NCI-H2196 (cell line): ENCODE data around the gene LDHAL6A.

ENCODE experiments used
- DNase-seq: peaks from one replicate; lab custom pipeline; 2025; ENCODE audit not compliant: unreplicated experiment; lab: John Stamatoyannopoulos, UW

The LDHAL6A gene

DNA sequence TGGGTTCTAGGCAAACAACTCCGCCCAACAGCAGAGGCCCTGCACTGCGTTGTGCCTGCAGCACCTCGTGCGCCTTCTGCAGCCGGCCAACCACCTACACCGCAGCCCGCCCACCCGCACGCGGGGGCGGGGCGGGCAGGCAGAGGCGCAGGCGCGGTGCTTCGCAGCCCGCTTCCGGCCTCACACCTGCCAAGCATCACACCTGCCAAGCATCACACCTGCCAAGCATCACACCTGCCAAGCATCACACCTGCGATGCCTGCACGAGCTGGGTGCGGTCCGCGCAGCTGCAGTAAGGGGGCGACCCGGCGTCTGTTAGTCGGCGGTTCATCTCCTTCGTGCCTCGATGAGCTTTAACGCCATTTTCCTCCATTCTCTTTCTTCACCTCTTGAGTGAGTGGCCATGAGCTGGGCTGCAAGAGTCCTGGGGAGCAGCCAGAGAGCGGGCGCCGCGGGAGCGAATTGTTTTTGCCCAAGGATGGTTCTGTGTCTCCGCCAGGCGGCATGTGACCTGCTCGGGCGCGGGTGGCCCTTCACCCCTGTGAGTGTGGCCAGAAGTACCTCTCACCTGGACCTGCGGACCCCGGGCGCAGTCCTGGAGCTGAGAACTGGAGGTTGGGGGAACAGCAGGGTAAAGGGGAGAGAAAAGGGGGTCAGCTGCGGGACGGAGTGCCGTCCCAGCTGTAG is at the start of gene LDHAL6A:
Gene LDHAL6A (plus strand): TSS at position 171 of the 687 bp plus-strand sequence. CDS start 825 bp downstream, outside the sequence.
- no peak for DNase-seq

GRCh38 chr11:18407400-18407799 is 48.3 kb upstream of the LDHAL6A start:
- peak; percentile 27 for DNase-seq

GRCh38 chr11:18408558-18409291 is 46.9 kb upstream of the LDHAL6A start:
- no peak for DNase-seq

DNA sequence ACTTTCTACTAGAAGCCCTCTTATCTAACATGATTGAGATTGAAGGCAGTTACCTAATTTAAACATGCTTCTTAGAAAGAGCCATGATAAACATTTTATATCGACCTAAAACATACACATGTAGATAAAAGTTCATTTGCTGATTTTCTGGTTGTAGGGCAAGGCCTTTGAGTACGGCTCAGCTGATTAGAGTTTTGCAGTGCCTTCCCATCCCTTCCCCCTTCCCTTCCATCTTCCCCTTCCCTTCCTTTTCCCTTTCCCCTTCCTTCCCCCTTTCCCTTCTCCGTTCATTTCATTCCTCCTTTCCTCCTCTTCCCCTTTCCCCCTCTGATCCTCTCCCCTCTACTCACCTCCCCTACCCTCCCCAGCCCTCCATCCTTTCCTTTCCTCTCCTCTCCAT is 39.2 kb upstream of the LDHAL6A start:
- DNase-seq = no peak

DNA sequence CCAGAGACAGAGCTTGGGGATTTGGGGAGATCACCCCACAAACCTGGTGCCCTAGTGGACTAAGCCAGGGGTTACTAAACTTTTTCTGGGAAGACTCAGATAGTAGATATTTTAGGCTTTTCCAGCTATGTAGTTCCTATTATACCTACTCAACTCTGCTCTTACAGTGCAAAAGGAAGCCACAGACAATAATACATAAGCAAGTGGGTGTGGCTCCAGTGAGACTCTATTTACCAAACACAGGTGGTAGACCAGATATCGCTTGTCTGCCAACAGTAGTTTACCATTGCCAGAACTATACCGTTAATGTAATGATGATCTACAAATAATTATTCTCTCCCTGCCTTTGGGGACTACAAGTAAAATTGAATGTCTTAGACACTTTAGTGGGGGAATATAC is 36.6 kb upstream of the LDHAL6A start:
- DNase-seq = no peak

GRCh38 chr11:18420067-18420466 is 35.6 kb upstream of the LDHAL6A start:
- no peak for DNase-seq

DNA sequence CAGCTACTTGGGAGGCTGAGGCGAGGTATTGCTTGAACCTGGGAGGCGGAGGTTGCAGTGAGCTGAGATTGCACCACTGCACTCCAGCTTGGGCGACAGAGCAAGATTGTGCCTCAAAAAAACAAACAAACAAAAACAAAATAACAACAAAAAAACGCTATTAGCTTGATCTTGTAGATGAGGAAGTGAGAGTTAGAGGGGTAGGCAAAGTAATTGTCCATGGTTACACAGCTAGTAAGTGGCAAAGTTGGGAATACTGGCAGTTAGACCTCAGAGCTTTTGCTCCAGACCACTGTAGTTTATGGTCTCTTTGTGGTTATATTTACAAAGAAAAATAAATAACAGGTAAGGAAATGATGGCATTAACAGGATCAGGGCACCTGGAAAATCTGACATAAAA is 28.4 kb upstream of the LDHAL6A start:
- DNase-seq = no peak

DNA sequence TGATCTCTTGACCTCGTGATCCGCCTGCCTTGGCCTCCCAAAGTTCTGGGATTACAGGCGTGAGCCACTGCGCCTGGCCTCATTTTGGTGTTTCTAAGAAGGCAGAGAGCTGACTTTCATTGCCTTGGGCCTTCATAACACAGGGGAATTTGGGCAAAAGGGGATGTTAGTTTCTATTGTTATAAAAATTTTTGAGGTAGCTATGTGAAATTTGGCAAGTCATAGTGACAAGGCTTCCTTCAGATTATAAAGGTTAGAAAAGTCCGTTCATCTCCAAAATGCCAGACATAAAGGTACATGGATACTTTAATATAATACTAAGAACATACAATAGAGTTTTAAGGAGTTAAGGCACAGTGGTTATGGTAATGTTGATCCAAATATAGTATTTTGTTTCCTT is 26.3 kb upstream of the LDHAL6A start:
- DNase-seq = no peak

GRCh38 chr11:18438691-18439090 is 17.0 kb upstream of the LDHAL6A start:
- no peak for DNase-seq

- DNase-seq = no peak
These were observed 6.4 kb upstream of the LDHAL6A start for GRCh38 chr11:18449251-18449650.

- DNase-seq = no peak
These were observed 2.7 kb upstream of the LDHAL6A start for GRCh38 chr11:18452927-18453326.

DNA sequence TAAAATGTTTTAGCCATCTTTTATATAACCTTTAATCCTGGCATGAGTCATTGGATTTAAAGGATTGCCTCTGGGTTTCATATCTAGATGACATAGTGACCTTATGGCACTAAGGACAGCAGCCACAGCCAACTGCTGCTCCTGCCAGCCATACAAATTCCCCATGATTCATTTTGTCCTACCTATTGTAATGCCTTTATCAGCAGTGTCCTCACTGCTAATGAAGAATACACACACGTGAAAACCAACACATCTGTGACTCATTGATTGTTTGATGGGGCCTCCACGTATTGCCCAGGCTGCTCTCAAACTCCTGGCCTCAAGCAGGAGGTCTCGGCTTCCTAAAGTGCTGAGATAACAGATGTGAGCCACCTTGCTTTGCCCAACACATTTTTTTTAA is 1.8 kb downstream of the LDHAL6A start:
- no peak for DNase-seq

DNA sequence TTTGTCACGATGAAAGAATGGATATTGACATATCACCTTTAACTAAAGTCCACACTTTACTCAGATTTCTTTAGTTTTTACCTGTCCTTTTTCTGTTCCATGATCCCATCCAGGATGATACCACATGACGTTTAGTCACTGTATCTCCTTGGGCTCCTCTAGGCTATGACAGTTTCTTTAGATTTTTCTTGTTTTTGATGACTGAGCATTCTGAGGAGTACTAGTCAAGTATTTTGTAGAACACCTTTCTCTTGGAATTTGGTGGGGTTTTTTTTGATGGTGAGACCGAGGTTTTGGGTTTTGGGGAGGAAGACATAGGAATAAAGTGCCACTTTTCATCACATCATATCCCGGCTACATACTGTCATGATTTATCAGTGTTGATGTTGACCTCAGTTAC is 4.0 kb downstream of the LDHAL6A start:
- no peak for DNase-seq

GRCh38 chr11:18461909-18462308 is 6.3 kb downstream of the LDHAL6A start:
- no peak for DNase-seq

- no peak for DNase-seq
These were observed 7.8 kb downstream of the LDHAL6A start for GRCh38 chr11:18463439-18463838.

- no peak for DNase-seq
These were observed 10.7 kb downstream of the LDHAL6A start for GRCh38 chr11:18466402-18466801.

GRCh38 chr11:18468059-18468458 is 12.4 kb downstream of the LDHAL6A start:
- no peak for DNase-seq

- DNase-seq = no peak
These were observed 13.3 kb downstream of the LDHAL6A start for GRCh38 chr11:18468961-18469360.

DNA sequence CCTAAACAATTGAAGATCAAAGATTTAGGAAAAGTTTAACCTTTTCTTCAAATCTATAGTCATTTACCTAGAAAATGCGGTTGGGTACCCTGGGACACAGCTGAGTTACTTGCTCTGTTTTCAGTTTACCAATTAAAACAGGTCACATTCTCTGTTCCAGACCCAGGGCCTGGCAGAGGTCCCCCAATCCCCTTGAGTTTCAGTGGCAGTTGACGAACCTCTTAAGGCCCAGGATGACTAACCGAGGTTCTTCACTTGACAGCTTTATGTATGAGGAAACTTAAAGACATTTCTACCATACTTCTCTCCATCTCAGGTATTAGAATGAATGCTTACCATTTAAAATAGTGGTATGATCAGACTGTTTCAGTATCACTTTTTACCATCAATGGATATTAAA is 16.3 kb downstream of the LDHAL6A start:
- DNase-seq = no peak

DNA sequence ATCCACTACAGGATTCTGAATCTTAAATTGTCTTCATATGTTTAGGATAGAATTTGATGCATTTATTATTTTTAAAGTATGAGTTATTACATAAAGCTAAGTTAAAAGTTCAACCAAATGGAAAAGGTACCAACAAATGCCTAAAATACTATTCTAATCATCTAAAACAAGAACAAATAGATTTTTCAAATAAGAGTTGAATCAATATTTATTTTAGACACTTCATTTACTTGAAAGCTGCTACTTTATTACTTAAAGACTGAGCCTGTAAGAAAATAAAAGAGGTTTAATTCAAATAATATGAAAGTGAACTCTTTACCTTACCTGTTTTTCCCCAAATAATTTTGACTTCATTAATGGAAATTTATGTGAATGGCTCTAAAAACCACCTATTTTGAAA is 16.9 kb downstream of the LDHAL6A start:
- DNase-seq = no peak

GRCh38 chr11:18479063-18479462 is 23.4 kb downstream of the LDHAL6A start:
- DNase-seq = no peak

DNA sequence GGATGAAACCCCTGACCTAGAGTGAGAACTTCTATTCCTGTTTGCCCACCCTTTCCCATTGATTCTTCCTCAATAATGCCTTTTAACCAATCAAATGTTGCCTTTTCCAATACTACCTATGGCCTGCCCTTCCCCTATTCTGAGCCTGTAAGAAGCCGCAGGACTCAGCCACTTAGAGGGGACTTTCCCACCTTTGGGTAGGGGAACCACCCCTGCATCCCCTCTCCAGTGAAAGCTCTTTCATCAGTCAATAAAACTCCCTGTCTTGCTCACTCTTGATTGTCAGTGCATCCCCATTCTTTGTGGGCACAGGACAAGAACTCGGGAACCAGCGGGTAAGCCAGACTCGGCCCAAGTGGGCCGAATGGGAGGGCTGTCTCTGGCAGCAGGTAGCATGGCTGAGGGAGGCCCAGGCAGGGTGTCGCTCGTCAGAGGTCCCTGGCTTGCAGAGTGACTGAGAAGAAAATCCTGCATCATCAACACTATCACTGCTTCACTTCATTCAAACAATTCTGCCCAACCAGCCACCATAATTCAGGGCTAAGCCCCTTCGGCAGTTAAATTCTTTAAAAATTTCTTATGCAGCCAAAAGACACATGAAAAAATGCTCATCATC is 30.4 kb downstream of the LDHAL6A start:
- DNase-seq = no peak
